A673 (cell line): ENCODE measurements around the gene CATSPERZ. TPM values are rescaled to one million over a fixed set of nuclear protein-coding genes. Genes with fewer than 3 reads are reported as not detected.

Experiments used
- BruUV-seq: library from RNA; stranded (reverse); fragments of 400-500 nt; replicated peaks from 2 replicates; lab custom pipeline; 2021; lab: Mats Ljungman, UMichigan
- CTCF ChIA-PET: fragments of 300-600 bp; sonication (Branson Sonifier 250); formaldehyde crosslinking; loops from one replicate; lab custom pipeline; 2022; ENCODE audit warnings: antibody characterized with exemption; lab: Charles Lee
- POLR2A ChIA-PET: fragments of 300-600 bp; sonication (Branson Sonifier 250); formaldehyde crosslinking; loops from one replicate; lab custom pipeline; 2022; ENCODE audit warnings: antibody characterized with exemption; ENCODE audit not compliant: low non-redundant PET; lab: Charles Lee
- DNase-seq: peaks from one replicate; pipeline ENCODE4 v3.0.0-alpha.2; 2015; ENCODE audit warnings: low spot score
- H3K27ac ChIP-seq: fragments of 200-600 bp; sonication (generic); 2 replicates; pipeline ENCODE4 v1.5.1; 2016; ENCODE audit warnings: mixed run types, low read depth, mild to moderate bottlenecking, mixed read lengths, antibody characterized with exemption, low read length; ENCODE audit not compliant: poor library complexity, severe bottlenecking
- H3K27me3 ChIP-seq: fragments of 200-600 bp; sonication (generic); replicated peaks from 2 replicates; pipeline ENCODE4 v1.6.1; 2017; ENCODE audit warnings: mixed run types, low read depth, mild to moderate bottlenecking, mixed read lengths, antibody characterized with exemption, low read length; ENCODE audit not compliant: insufficient read depth, poor library complexity
- H3K36me3 ChIP-seq: fragments of 200-600 bp; sonication (generic); 2 replicates; pipeline ENCODE4 v1.6.1; 2016; ENCODE audit warnings: mixed run types, mild to moderate bottlenecking, mixed read lengths, antibody characterized with exemption, low read length; ENCODE audit not compliant: insufficient read depth, poor library complexity, severe bottlenecking
- H3K4me1 ChIP-seq: fragments of 200-600 bp; sonication (generic); 2 replicates; pipeline ENCODE4 v1.6.1; 2017; ENCODE audit warnings: mixed run types, mild to moderate bottlenecking, mixed read lengths, antibody characterized with exemption, low read length; ENCODE audit not compliant: insufficient read depth, poor library complexity, severe bottlenecking
- H3K4me3 ChIP-seq: fragments of 200-600 bp; sonication (generic); 2 replicates; pipeline ENCODE4 v1.5.1; 2016; ENCODE audit warnings: low read depth, mixed run types, mild to moderate bottlenecking, mixed read lengths, low read length; ENCODE audit not compliant: poor library complexity, severe bottlenecking
- H3K9me3 ChIP-seq: fragments of 200-600 bp; sonication (generic); 2 replicates; pipeline ENCODE4 v1.6.1; 2016; ENCODE audit warnings: mixed run types, low read depth, mild to moderate bottlenecking, mixed read lengths, antibody characterized with exemption, low read length; ENCODE audit not compliant: poor library complexity, severe bottlenecking
- EZH2 ChIP-seq: fragments of 200-600 bp; sonication (generic); IDR thresholded peaks from 2 replicates; pipeline ENCODE4 v1.6.1; 2017; ENCODE audit warnings: borderline replicate concordance, low read depth, mild to moderate bottlenecking, mixed read lengths, antibody characterized with exemption, low read length; ENCODE audit not compliant: poor library complexity, severe bottlenecking
- intact Hi-C: fragments of 100-400 bp; cut with micrococcal nuclease; formaldehyde crosslinking; loops from one replicate; pipeline ENCODE4 v1.10.0; 2022; ENCODE audit not compliant: unreplicated experiment
- total RNA-seq: library from RNA; stranded (reverse); gene quantifications from 2 replicates; pipeline ENCODE4 v1.2.3, GENCODE V29; 2021
- TF ChIP-seq, protein P1 (sequence below): fragments of 300-800, 200-600 bp; sonication (generic); conservative IDR thresholded peaks from 2 replicates; pipeline ENCODE4 v1.5.1; 2017; ENCODE audit warnings: low read depth, mild to moderate bottlenecking, antibody characterized with exemption, low read length, moderate library complexity, mixed read lengths

CATSPERZ gene
- total RNA-seq, 1 experiment from 2014 or later: not detected

DNA sequence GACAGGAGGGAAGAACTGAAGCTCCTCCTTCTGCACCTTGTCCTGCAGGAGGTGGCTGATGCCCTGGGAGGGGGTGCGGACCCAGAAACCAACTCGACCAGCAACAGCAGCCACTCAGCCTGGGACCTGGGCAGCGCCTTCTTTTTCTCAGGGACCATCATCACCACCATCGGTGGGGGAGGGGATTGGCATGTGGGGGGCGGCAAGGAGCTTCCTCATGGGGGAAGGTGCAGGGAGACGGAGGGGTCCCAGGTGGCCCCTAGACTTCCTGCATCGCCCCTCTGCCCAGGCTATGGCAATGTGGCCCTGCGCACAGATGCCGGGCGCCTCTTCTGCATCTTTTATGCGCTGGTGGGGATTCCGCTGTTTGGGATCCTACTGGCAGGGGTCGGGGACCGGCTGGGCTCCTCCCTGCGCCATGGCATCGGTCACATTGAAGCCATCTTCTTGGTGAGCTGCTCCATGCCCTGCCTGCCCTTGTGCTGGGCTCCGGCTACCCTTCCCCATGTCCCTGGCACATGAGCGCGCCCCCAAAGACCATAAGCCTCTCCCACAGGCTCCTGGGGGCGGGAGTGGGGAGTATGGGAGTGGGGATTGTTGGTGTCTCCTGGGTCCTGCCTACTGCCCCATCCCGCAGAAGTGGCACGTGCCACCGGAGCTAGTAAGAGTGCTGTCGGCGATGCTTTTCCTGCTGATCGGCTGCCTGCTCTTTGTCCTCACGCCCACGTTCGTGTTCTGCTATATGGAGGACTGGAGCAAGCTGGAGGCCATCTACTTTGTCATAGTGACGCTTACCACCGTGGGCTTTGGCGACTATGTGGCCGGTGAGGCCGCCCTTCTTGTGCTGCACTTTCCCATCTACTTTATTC lies 3.1 kb upstream of the CATSPERZ start:
- BruUV-seq: no TSS peak
- TF ChIP-seq, protein P1, sequence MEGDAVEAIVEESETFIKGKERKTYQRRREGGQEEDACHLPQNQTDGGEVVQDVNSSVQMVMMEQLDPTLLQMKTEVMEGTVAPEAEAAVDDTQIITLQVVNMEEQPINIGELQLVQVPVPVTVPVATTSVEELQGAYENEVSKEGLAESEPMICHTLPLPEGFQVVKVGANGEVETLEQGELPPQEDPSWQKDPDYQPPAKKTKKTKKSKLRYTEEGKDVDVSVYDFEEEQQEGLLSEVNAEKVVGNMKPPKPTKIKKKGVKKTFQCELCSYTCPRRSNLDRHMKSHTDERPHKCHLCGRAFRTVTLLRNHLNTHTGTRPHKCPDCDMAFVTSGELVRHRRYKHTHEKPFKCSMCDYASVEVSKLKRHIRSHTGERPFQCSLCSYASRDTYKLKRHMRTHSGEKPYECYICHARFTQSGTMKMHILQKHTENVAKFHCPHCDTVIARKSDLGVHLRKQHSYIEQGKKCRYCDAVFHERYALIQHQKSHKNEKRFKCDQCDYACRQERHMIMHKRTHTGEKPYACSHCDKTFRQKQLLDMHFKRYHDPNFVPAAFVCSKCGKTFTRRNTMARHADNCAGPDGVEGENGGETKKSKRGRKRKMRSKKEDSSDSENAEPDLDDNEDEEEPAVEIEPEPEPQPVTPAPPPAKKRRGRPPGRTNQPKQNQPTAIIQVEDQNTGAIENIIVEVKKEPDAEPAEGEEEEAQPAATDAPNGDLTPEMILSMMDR: no peak
- no peak for TF ChIP-seq EZH2
- H3K4me3 ChIP-seq: no peak overlapping the region
- ChIA-PET CTCF (no interaction called here), POLR2A (no interaction called here)
- peaks cover 28% of the 10 kb centered on the region for H3K27me3 ChIP-seq
- no peaks in the 10 kb centered on the region for H3K9me3 ChIP-seq
- peaks cover 19% of the 10 kb centered on the region for H3K4me1 ChIP-seq
- no peaks in the 10 kb centered on the region for H3K36me3 ChIP-seq
- no peak overlapping the region for H3K27ac ChIP-seq
- intact Hi-C loops: no loop called here
- DNase-seq: no peak

DNA sequence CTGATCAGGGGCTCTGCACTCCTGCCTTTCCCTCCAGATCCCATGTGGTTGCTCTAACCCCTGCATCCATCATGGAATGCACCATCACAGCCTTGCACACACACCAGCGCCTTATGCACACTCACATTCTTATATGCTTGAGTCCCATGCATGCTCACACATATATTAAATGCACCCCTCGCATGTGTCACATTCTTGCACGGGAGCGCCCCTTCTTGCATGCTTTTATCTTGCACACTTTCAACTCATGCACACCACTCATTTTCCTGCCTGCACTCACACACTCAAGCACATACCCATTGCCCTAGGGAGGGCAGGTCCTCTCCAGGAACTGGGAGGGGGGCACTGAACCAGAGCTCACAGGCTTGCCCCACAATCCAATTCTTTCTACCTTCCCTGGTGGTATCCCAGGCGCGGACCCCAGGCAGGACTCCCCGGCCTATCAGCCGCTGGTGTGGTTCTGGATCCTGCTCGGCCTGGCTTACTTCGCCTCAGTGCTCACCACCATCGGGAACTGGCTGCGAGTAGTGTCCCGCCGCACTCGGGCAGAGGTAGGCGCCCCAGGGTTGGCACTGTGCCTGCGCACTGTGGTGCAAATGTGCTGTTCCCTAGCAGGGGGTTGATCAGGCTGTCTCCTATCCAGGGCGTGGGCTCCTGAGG lies 2.3 kb upstream of the CATSPERZ start:
- Histone ChIP-seq H3K4me3 (no peak overlapping the region), H3K27me3 (peaks cover 20% of the 10 kb centered on the region), H3K4me1 (peaks cover 17% of the 10 kb centered on the region), H3K27ac (no peak overlapping the region), H3K36me3 (no peaks in the 10 kb centered on the region), H3K9me3 (no peaks in the 10 kb centered on the region)
- no TSS peak for BruUV-seq
- TF ChIP-seq, protein P1: no peak
- no peak for TF ChIP-seq EZH2
- POLR2A ChIA-PET: no interaction called here
- DNase-seq: no peak
- CTCF ChIA-PET: no interaction called here
- intact Hi-C loops: no loop called here

DNA sequence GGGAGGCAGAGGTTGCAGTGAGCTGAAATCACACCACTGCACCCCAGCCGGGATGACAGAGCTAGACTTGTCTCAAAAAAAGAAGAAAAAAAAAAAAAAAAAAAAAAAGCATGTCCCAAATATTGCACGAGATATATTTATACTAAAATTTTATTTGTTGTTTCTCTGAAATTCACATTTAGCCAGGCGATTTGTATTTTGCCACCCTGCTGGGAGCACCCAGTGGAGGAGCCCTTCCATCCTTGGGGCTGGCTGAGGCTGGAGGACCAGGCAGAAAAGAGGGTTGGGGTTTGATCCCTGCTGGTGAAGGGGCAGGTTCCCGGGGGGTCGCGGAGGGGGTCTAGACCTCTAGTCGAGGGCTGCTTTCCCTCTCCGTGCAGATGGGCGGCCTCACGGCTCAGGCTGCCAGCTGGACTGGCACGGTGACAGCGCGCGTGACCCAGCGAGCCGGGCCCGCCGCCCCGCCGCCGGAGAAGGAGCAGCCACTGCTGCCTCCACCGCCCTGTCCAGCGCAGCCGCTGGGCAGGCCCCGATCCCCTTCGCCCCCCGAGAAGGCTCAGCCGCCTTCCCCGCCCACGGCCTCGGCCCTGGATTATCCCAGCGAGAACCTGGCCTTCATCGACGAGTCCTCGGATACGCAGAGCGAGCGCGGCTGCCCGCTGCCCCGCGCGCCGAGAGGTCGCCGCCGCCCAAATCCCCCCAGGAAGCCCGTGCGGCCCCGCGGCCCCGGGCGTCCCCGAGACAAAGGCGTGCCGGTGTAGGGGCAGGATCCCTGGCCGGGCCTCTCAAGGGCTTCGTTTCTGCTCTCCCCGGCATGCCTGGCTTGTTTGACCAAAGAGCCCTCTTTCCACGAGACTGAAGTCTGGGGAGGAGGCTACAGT lies 952 bp upstream of the CATSPERZ start:
- Histone ChIP-seq H3K4me3 (peak overlapping the region; percentile 38), H3K4me1 (peaks cover 22% of the 10 kb centered on the region), H3K27ac (no peak overlapping the region), H3K36me3 (no peaks in the 10 kb centered on the region), H3K27me3 (peaks cover 13% of the 10 kb centered on the region), H3K9me3 (no peaks in the 10 kb centered on the region)
- intact Hi-C loops: no loop called here
- POLR2A ChIA-PET: no interaction called here
- CTCF ChIA-PET: interaction anchor here (0.6 kb wide), 1 partner anchor 56 kb away, joined by 7 read pairs; no protein-coding TSS in a partner anchor
- no TSS peak for BruUV-seq
- DNase-seq: no peak
- TF ChIP-seq EZH2: no peak
- TF ChIP-seq, protein P1: no peak
